Measurements from ENCODE around the gene RABEP1.
"Not testable (repeated sequence)": the region's sequence is repeated elsewhere in the genome, so short reads cannot be mapped to it uniquely, and the experiment has no call there.

Gene RABEP1

DNA sequence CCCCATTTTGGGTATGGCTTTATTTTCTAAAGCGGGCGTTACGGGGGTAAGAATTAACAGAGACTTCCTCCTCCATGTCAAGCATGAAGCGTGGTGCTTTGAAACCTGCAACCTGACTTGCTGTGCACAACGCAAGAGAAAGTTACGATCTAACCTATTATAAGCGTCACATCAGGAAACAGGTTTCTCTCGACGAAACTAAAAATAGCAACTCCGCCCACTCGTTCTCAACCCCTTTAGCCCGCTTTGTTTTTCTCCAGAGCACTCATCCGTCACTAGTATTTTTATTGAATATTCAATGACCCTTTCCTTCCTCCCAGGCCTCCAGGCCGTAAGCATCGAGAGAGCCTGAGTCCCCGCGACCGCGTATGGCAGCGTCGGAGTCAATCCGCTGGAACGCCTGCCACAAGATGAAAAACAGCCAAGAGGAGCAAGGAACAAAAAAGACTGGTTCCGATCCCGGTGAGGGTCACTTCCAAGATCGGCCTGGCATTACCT, 136.8 kb downstream of the RABEP1 start:
- FAIRE-seq = peak; percentile 96

GRCh38 chr17:5419356-5419958, 137.4 kb downstream of the RABEP1 start, which contains the start of gene NUP88:
TSS of gene NUP88 (minus strand) at chr17:5419662. CDS start at chr17:5419650, 12 bp downstream.
- DNase-seq (ENCODE audit: insufficient read length, low spot score) = peak; percentile 82
- peak; percentile 99 for FAIRE-seq

More for the DNA sequence above, 136.8 kb downstream of the RABEP1 start:
- peak; percentile 48 for DNase-seq (ENCODE audit: insufficient read length, low spot score)

GRCh38 chr17:5419959-5420653, 138.0 kb downstream of the RABEP1 start, which contains the start of gene RPAIN:
TSS of gene RPAIN (plus strand) at chr17:5420182. CDS start at chr17:5420211, 29 bp downstream.
- DNase-seq (ENCODE audit: insufficient read length, low spot score) = peak; percentile 47
- peak; percentile 61 for FAIRE-seq

DNA sequence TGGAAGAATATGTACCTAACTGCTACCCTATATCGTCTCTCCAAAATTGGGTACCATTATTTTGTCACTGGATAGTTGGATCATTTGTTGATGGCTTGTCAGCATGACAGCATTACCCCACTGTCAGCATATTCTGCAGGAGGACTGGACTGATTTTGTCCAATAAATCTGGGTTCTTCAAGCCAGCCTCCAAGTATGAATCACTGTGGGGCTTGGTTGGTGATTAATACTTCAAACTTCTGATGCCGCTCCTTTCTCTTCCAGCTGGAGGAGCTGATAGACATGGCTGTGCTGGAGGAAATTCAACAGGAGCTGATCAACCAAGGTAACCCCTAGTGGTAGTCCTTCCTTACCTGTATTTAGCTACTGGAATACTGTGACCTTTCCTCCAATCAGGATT, 140.4 kb downstream of the RABEP1 start:
- no peak for DNase-seq (ENCODE audit: insufficient read length, low spot score)

DNA sequence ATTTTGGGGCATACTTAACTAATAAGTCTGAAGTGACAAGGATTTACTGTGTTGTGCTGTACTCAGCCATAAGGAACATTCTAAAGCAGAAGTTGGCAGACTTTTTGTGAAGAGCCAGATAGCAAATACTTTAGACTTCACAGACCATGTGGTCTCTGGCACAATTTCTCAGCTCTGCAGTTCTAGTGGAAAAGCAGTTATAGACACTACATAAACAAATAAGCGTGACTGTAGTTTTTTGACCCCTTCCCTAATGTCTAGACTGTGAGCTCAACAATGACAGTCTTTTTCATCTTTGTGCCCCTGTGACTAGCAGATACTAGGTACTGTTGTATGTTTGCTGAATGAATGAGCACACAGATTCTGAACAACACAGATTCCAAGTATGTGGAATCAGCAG, 142.8 kb downstream of the RABEP1 start:
- FAIRE-seq = no peak

More for the DNA sequence above, 140.4 kb downstream of the RABEP1 start:
- no peak for FAIRE-seq

GRCh38 chr17:5425826-5426225, 143.7 kb downstream of the RABEP1 start:
- DNase-seq (ENCODE audit: insufficient read length, low spot score) = no peak
- no peak for FAIRE-seq

More for the DNA sequence above, 142.8 kb downstream of the RABEP1 start:
- DNase-seq (ENCODE audit: insufficient read length, low spot score) = no peak

- no peak for DNase-seq (ENCODE audit: insufficient read length, low spot score)
- no peak for FAIRE-seq
Observed at GRCh38 chr17:5429191-5429887, 147.3 kb downstream of the RABEP1 start.

- DNase-seq (ENCODE audit: insufficient read length, low spot score) (no peak), FAIRE-seq (no peak)
Observed at GRCh38 chr17:5430413-5430999, 148.4 kb downstream of the RABEP1 start.

DNA sequence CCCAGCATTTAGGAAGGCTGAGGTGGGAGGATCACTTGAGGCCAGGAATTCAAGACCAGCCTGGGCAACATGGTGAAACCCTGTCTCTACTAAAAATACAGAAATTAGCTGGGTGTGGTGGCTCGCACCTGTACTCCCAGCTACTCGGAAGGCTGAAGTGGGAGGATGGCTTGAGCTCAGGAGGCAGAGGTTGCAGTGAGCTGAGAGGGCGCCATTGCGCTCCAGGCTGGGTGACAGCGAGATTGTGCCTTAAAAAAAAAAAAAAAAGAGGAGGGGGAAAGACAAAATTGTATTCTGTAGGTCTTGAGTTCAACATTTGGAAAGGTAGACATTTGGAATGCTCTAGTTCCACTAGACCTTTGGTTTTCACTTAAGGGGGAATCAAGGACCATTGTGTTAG, 149.2 kb downstream of the RABEP1 start:
- not testable (repeated sequence) for DNase-seq (ENCODE audit: insufficient read length, low spot score); FAIRE-seq

GRCh38 chr17:5431949-5432556, 150.0 kb downstream of the RABEP1 start:
- DNase-seq (ENCODE audit: insufficient read length, low spot score) (no peak), FAIRE-seq (no peak)

DNA sequence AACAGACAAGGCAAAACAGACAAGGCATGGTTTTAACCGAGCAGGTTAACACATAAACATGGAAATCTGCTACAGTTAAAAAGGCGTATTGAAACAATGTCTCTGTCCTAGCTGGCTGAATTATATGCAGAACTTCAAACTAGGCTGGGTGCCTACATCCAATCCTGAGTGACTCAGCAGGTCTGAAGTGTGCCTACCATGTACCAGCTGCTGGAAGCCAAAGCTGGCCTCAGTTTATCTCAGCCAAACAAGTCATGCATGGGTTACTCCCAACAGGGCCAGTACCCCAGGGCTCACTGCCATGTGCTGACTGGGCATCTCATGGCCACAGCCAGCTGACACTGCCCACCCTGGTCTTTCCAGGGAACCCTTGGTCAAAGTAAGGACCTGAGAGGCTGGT, 152.9 kb downstream of the RABEP1 start:
- FAIRE-seq (no peak), DNase-seq (ENCODE audit: insufficient read length, low spot score) (no peak)

All from GM19239 (cell line).